Measurements from ENCODE around the gene ATP23.

The ATP23 gene

DNA sequence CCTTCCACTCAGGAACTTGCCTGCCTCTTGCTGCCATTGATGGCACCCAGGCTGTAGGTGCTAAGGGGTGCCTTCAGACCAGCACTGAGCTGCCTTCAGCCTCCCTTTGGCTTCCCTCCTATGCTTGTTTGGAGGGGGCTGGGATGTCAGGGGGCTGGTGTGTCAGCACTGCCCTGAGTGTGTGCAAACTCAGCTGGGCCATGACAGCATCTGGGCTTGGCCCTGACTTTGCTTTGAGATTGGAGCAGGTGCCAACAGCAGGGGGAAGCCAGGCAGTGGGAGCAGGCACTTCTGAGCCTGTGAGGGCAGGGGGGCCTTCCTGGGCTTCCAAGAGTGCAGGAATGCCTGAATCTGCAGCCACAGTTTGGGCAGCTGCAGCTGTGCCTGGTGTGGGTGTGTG, 56.9 kb downstream of the ATP23 start:
- no peak for DNase-seq (ENCODE audit: low read depth)
- no peak overlapping the region for H3K4me3 ChIP-seq (ENCODE audit: low read depth, low read length)
- TF ChIP-seq, protein P1, sequence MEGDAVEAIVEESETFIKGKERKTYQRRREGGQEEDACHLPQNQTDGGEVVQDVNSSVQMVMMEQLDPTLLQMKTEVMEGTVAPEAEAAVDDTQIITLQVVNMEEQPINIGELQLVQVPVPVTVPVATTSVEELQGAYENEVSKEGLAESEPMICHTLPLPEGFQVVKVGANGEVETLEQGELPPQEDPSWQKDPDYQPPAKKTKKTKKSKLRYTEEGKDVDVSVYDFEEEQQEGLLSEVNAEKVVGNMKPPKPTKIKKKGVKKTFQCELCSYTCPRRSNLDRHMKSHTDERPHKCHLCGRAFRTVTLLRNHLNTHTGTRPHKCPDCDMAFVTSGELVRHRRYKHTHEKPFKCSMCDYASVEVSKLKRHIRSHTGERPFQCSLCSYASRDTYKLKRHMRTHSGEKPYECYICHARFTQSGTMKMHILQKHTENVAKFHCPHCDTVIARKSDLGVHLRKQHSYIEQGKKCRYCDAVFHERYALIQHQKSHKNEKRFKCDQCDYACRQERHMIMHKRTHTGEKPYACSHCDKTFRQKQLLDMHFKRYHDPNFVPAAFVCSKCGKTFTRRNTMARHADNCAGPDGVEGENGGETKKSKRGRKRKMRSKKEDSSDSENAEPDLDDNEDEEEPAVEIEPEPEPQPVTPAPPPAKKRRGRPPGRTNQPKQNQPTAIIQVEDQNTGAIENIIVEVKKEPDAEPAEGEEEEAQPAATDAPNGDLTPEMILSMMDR (IDR thresholded peaks at IDR 0.05; ENCODE audit: low read depth, low read length) = no peak
- TF ChIP-seq MYC (IDR thresholded peaks at IDR 0.05; ENCODE audit: low read depth, low read length) = no peak
- TF ChIP-seq POLR2A (IDR thresholded peaks at IDR 0.05; ENCODE audit: extremely low read depth, insufficient read length) = no peak
- TF ChIP-seq, protein P2, sequence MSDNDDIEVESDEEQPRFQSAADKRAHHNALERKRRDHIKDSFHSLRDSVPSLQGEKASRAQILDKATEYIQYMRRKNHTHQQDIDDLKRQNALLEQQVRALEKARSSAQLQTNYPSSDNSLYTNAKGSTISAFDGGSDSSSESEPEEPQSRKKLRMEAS (IDR thresholded peaks at IDR 0.05; ENCODE audit: low read depth, low read length) = no peak

DNA sequence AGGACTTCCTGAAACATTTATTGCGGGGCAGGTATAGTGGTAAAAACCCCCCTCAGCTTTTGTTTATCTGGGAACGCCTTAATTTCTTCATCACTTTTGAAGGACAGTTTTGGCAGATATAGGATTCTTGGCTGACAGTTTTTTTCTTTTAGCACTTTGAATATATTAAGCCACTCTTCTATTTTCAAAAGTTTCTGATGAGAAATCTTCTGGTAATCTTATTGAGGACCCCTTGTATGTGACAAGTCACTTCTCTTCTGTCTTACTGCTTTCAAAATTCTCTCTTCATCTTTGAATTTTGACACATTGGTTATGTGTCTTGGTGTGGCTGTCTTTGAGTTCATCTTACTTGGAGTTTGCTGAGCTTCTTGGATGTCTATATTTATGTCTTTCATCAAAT, 59.1 kb downstream of the ATP23 start:
- TF ChIP-seq MYC (IDR thresholded peaks at IDR 0.05; ENCODE audit: low read depth, low read length) = no peak
- TF ChIP-seq, protein P1 (IDR thresholded peaks at IDR 0.05; ENCODE audit: low read depth, low read length) = no peak
- no peak for TF ChIP-seq POLR2A (IDR thresholded peaks at IDR 0.05; ENCODE audit: extremely low read depth, insufficient read length)
- TF ChIP-seq, protein P2 (IDR thresholded peaks at IDR 0.05; ENCODE audit: low read depth, low read length) = no peak
- no peak for DNase-seq (ENCODE audit: low read depth)
- no peak overlapping the region for H3K4me3 ChIP-seq (ENCODE audit: low read depth, low read length)

DNA sequence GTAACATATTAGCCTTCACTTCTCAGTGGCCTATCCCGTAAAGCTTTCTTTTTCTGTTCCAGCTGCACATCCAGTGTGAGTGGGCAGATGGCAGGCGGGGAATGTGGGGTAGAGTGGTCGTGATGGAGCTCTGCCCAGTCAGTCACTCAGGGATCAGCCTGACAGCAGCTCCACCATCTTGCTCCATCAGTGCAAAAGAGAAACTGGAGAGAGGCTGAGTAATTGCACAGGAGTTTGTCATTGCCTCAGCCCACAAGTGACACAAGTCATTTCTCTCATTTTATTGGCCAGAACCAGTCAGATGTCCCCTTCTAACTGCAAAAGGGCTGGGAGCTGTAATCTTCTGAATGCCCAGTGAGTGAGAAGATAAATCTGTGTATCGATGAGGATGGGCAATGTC, 66.5 kb downstream of the ATP23 start:
- no peak overlapping the region for H3K4me3 ChIP-seq (ENCODE audit: low read depth, low read length)
- TF ChIP-seq MYC (IDR thresholded peaks at IDR 0.05; ENCODE audit: low read depth, low read length) = no peak
- DNase-seq (ENCODE audit: low read depth) = no peak

DNA sequence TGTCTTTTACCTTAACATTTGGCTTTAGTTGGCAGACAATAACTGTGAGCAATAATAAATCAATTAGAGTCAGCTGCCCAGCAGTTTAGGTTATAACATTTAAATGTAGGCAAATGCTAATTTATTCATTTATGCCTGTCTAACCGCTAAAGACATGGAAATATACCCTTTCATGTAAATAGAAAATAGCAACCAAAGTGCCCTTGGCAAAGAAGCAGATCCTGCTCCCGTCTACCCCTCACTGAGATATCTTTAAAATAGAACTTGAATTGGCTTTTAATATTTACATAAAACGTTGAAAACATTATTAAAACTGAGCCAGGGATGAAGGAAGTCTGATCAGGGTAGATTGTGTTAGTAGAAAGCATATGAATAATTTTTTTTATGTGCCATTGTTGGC, 67.3 kb downstream of the ATP23 start:
- DNase-seq (ENCODE audit: low read depth) = no peak
- no peak for TF ChIP-seq POLR2A (IDR thresholded peaks at IDR 0.05; ENCODE audit: extremely low read depth, insufficient read length)
- TF ChIP-seq, protein P2 (IDR thresholded peaks at IDR 0.05; ENCODE audit: low read depth, low read length) = no peak
- no peak for TF ChIP-seq MYC (IDR thresholded peaks at IDR 0.05; ENCODE audit: low read depth, low read length)
- TF ChIP-seq, protein P1 (IDR thresholded peaks at IDR 0.05; ENCODE audit: low read depth, low read length) = no peak
- H3K4me3 ChIP-seq (ENCODE audit: low read depth, low read length) = no peak overlapping the region
